ENCODE results near the gene OSBPL8.
"Not testable (repeated sequence)": the region's sequence is repeated elsewhere in the genome, so short reads cannot be mapped to it uniquely, and the experiment has no call there.

Gene OSBPL8

GRCh38 chr12:76346798-76347420, 212.7 kb downstream of the OSBPL8 start:
- DNase-seq, result peak; percentile 68

DNA sequence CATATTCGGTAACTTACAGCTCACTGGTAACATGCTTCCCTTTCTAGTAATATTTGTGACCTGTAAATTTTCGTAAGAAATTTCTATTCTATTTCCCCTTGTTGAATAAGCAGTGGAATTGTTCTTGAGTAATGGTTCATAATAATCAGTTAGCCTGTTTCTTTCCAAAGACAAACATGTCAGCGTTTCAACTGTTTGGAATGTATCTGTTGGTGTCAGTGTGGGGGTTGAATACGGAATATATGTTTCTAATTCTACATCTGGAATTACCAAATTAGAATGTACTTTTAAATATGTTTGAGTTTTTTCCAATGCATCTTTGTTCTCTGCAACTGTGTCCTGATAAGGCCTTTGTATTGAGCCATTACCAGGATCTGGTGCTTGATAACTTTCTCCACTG, 213.3 kb downstream of the OSBPL8 start:
- no peak for DNase-seq

DNA sequence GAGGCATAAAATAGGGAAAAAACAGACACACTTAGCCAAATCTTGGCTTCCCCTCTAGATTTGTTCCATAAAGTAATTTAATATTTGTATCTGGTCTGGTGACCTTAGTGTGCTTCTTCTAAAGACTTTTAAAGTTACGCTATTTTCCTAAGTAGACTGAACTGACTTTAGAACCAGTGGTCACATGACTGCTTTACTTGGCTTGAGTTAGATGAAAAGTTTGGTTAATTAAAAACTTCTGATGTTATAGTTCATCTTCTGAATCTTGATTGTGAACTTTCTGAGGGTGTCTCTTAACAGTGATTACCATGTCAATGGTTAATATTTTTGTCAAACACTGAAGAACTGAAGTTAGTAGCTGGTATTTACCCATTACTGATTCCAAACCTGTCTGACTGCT, 214.0 kb downstream of the OSBPL8 start:
- no peak for DNase-seq

DNA sequence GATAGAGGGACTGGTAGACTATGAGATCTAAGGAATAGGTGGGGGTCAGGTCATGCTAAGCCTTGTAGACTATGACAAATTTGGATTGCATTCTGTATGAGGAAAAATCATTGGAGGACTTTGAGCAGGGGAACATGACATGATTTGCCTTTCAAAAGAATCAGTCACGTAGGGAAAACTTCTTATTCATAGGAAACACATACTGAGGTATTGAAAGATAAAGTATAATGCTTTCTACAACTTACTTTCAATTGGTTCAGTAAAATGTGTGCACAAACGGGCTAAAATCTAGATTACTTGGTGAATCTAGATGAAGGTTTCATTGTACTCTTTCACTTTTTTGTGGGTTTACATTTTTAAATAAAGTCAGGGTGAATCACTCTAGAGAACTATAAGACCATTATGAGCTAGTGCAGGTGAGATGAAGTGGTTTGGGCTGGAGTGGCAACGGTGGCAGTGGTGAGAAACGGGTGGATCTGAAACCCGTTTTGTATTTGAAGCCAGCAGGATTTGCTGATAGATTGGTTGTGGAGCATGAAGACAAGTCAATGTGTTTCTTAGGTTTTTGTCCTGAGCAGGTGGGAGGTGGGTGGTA, 218.0 kb downstream of the OSBPL8 start:
- no peak for DNase-seq

GRCh38 chr12:76340680-76341435, 218.7 kb downstream of the OSBPL8 start:
- DNase-seq, result no peak

DNA sequence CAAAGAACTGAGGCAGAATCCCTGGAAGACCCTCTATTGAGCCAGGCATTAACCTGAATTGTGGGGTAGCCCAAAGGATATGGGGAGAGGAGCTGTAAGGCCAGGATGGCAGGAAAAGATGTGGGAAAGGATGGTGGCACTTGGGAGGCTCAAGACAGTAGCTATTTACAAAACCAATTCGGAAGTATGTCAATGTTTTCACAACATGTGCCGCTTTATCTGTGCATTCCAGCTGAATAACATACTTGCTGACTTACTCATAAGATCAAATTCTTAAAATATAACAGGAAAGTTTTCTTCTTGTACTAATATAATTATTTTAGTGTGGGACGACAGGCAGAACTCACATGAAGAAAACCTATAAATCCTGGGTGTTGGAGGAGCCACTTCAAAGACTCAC, 222.0 kb downstream of the OSBPL8 start:
- no peak for DNase-seq

- DNase-seq, result no peak
Observed at GRCh38 chr12:76332606-76333005, 227.0 kb downstream of the OSBPL8 start.

GRCh38 chr12:76329606-76330005, 230.0 kb downstream of the OSBPL8 start:
- no peak for DNase-seq

GRCh38 chr12:76329159-76329558, 230.4 kb downstream of the OSBPL8 start:
- no peak for DNase-seq

GRCh38 chr12:76319595-76320319, 239.8 kb downstream of the OSBPL8 start:
- DNase-seq, result not testable (repeated sequence)

GRCh38 chr12:76318773-76319594, 240.6 kb downstream of the OSBPL8 start:
- no peak for DNase-seq

DNA sequence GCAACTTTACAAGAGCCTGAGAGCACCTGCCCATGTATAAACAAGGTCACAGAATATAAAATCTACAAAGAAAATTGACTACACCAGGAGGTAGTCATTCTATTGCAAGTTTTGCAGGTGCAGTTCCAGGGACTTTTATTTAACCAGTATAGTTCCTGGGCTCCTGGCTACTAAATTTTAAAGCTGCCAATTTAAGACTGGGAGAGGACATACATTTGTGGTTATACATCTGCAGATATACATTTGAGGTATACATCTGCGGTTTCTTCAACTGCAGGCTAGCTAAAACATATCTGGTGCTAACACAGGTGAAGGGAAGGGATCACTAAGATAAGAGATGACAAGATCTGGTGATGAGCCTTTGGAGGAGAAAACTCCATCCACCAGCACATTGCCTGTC, 241.6 kb downstream of the OSBPL8 start:
- no peak for DNase-seq

DNA sequence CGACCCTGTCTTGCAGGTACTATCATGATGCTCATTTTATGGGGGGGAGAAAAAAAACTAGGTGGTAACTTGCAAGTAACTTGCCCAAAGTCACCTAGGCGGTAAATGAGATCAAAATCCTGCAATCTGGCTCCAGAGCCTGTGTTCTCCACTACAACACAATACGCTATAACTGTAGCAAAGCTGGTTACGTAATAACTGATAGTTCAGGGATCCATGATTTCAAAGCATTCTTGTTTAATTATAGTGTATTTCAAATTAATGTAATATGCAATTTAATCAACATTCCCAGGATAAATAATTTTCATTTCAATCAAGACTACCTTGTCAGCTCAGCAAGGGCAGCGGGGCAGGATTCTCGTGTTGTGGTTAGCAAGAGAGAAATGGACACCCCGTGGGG, 243.1 kb downstream of the OSBPL8 start:
- no peak for DNase-seq

GRCh38 chr12:76313299-76313698, 246.3 kb downstream of the OSBPL8 start:
- no peak for DNase-seq

DNA sequence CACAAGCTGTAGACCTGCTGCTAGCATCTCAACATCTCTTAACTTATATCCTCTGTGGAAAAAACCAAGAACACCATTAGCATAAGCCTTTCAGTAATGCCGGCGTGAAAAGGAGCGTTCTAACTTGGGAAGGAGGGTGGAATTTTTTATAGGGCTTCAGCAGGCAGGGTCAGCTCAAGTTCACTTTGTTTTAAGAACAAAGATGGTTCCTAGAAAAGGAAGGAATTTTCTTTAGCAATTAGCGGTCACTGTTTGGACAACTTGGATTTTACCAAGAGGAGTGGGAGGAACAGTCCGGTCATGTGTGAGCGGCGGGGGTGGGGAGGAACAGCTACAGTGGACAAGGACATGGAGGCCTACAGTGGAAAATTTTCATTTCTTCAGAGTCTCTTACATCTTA, 247.3 kb downstream of the OSBPL8 start:
- DNase-seq, result no peak

GRCh38 chr12:76311796-76312195, 247.8 kb downstream of the OSBPL8 start:
- no peak for DNase-seq

- DNase-seq, result no peak
Observed at GRCh38 chr12:76310110-76310509, 249.5 kb downstream of the OSBPL8 start.

- DNase-seq, result no peak
Observed at GRCh38 chr12:76308866-76309265, 250.7 kb downstream of the OSBPL8 start.

- no peak for DNase-seq
Observed at GRCh38 chr12:76307083-76307482, 252.5 kb downstream of the OSBPL8 start.

GRCh38 chr12:76303989-76304460, 255.5 kb downstream of the OSBPL8 start:
- DNase-seq, result peak; percentile 22

- DNase-seq, result no peak
Observed at GRCh38 chr12:76303365-76303764, 256.2 kb downstream of the OSBPL8 start.
